OCI-LY7 (cell line): ENCODE measurements around the gene AQP11.

ENCODE experiments used
- EZH2phosphoT487 ChIP-seq: fragments of 200-600 bp; sonication (generic); IDR thresholded peaks from 2 replicates; pipeline ENCODE4 v1.6.1; 2018; ENCODE audit warnings: low read depth, borderline replicate concordance, mild to moderate bottlenecking, mixed run types, antibody characterized with exemption, low read length, moderate library complexity, mixed read lengths
- TF ChIP-seq, protein P1 (sequence below): fragments of 200-600 bp; sonication (generic); conservative IDR thresholded peaks from 2 replicates; pipeline ENCODE4 v1.5.1; 2014; ENCODE audit warnings: mild to moderate bottlenecking, antibody characterized with exemption, low read length, moderate library complexity, mixed read lengths

DNA sequence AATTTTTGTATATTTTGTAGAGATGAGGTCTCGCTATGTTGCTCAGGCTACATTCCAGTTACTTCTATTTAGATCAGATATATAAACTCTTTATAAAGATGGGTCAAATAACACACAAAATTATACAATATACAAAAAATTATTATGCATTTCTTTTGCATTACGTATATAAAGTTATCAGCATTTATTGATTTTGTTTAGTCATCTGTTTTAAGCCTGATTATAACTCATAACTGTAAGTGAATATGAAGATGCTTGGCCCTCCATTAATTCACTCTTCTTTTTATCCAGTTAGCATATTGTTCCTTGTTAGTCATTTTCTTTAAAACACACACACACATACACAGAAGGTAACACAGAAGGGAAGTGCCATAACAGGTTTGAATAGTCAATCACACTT, 14.5 kb downstream of the AQP11 start:
- TF ChIP-seq, protein P1, sequence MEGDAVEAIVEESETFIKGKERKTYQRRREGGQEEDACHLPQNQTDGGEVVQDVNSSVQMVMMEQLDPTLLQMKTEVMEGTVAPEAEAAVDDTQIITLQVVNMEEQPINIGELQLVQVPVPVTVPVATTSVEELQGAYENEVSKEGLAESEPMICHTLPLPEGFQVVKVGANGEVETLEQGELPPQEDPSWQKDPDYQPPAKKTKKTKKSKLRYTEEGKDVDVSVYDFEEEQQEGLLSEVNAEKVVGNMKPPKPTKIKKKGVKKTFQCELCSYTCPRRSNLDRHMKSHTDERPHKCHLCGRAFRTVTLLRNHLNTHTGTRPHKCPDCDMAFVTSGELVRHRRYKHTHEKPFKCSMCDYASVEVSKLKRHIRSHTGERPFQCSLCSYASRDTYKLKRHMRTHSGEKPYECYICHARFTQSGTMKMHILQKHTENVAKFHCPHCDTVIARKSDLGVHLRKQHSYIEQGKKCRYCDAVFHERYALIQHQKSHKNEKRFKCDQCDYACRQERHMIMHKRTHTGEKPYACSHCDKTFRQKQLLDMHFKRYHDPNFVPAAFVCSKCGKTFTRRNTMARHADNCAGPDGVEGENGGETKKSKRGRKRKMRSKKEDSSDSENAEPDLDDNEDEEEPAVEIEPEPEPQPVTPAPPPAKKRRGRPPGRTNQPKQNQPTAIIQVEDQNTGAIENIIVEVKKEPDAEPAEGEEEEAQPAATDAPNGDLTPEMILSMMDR, result no peak
- no peak for TF ChIP-seq EZH2phosphoT487
